HFF-Myc (cell line): ENCODE results near the gene RNLS.

Experiments
- DNase-seq: peaks from one replicate; pipeline ENCODE4 v3.0.0-alpha.2; 2011; ENCODE audit warnings: low read depth; ENCODE audit errors: extremely low read depth
- H3K4me3 ChIP-seq: replicated peaks from 2 replicates; pipeline ENCODE4 v1.5.1; 2011; ENCODE audit warnings: low read depth, mild to moderate bottlenecking, control low read depth, low read length
- CTCF ChIP-seq: IDR thresholded peaks from 2 replicates; pipeline ENCODE4 v1.5.1; 2012; ENCODE audit warnings: mild to moderate bottlenecking, low read depth, low read length, control low read depth; ENCODE audit errors: missing control alignments

Gene RNLS

GRCh38 chr10:88557256-88557655 lies 25.9 kb downstream of the RNLS start:
- no peak overlapping the region for H3K4me3 ChIP-seq
- TF ChIP-seq CTCF, result no peak
- DNase-seq, result no peak

GRCh38 chr10:88555190-88555908 lies 27.8 kb downstream of the RNLS start:
- no peak for TF ChIP-seq CTCF
- no peak overlapping the region for H3K4me3 ChIP-seq
- DNase-seq, result no peak

GRCh38 chr10:88553116-88553752 lies 29.9 kb downstream of the RNLS start:
- DNase-seq, result peak; percentile 61
- TF ChIP-seq CTCF, result peak; percentile 74
- H3K4me3 ChIP-seq, result no peak overlapping the region

GRCh38 chr10:88551246-88551645 lies 31.9 kb downstream of the RNLS start:
- H3K4me3 ChIP-seq, result no peak overlapping the region
- no peak for TF ChIP-seq CTCF
- no peak for DNase-seq

GRCh38 chr10:88546497-88546896 lies 36.6 kb downstream of the RNLS start:
- no peak for TF ChIP-seq CTCF
- no peak for DNase-seq

GRCh38 chr10:88545359-88545758 lies 37.8 kb downstream of the RNLS start:
- no peak overlapping the region for H3K4me3 ChIP-seq
- TF ChIP-seq CTCF, result no peak
- DNase-seq, result no peak

More at GRCh38 chr10:88546497-88546896, 36.6 kb downstream of the RNLS start:
- H3K4me3 ChIP-seq, result no peak overlapping the region
